ENCODE measurements around the gene BRD9. TPM values are rescaled to one million over a fixed set of nuclear protein-coding genes. Genes with fewer than 3 reads are reported as not detected.

BRD9 gene
- total RNA-seq, 1 donor from 2014 or later, result 47.4 TPM

DNA sequence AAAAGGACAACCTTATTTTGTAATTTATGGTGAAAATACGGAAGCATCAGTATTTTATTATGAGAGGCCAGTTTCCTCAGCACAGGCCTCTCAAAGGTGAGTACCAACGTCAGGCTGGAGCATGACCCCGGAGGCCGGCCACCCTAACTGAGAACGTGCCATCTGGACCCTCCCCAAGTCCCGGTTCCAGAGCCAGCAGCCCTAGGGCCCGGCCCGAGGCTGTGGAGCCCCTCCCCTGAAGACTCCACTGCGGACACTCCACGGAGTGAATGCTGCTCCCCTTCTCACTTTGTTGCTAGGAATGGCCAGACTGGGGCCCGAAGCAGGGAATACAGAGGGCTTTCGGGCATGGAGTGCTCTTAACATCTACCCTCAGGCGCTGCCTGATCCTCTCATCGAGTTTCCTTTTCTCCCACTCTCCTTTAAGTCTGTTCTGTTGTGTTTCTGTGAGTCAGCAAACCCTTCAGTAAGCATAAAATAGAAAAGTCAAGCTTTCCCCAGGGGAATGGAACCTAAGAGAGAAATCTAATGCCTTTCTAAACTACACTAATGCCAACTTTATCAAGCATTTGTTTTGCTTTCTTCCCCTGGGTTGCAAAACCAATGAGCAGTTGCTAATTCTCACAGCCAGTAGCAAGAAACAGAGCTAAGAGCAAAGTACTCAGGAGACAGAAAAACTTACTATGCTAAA is 4.5 kb downstream of the BRD9 start:
- H3K4me1 ChIP-seq, result peaks cover 16% of the 10 kb centered on the region
- no peaks in the 10 kb centered on the region for H3K27me3 ChIP-seq
- no peaks in the 10 kb centered on the region for H3K9me3 ChIP-seq
- H3K4me3 ChIP-seq, result no peak overlapping the region
- intact Hi-C loops (cut with DNase I), result no loop called here
- no peak for DNase-seq (ENCODE audit: extremely low spot score in 2 of 2)
- TF ChIP-seq POLR2AphosphoS5 (IDR thresholded peaks at IDR 0.05; ENCODE audit: insufficient read depth in 1 of 2, low read depth in 1 of 2) (no peak), POLR2A (IDR thresholded peaks at IDR 0.05) (no peak)
- TF ChIP-seq, protein P1, sequence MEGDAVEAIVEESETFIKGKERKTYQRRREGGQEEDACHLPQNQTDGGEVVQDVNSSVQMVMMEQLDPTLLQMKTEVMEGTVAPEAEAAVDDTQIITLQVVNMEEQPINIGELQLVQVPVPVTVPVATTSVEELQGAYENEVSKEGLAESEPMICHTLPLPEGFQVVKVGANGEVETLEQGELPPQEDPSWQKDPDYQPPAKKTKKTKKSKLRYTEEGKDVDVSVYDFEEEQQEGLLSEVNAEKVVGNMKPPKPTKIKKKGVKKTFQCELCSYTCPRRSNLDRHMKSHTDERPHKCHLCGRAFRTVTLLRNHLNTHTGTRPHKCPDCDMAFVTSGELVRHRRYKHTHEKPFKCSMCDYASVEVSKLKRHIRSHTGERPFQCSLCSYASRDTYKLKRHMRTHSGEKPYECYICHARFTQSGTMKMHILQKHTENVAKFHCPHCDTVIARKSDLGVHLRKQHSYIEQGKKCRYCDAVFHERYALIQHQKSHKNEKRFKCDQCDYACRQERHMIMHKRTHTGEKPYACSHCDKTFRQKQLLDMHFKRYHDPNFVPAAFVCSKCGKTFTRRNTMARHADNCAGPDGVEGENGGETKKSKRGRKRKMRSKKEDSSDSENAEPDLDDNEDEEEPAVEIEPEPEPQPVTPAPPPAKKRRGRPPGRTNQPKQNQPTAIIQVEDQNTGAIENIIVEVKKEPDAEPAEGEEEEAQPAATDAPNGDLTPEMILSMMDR (IDR thresholded peaks at IDR 0.05), result no peak
- H3K36me3 ChIP-seq, result peaks cover 6 to 78% of the 10 kb centered on the region in 2 donors
- H3K27ac ChIP-seq, result no peak overlapping the region

DNA sequence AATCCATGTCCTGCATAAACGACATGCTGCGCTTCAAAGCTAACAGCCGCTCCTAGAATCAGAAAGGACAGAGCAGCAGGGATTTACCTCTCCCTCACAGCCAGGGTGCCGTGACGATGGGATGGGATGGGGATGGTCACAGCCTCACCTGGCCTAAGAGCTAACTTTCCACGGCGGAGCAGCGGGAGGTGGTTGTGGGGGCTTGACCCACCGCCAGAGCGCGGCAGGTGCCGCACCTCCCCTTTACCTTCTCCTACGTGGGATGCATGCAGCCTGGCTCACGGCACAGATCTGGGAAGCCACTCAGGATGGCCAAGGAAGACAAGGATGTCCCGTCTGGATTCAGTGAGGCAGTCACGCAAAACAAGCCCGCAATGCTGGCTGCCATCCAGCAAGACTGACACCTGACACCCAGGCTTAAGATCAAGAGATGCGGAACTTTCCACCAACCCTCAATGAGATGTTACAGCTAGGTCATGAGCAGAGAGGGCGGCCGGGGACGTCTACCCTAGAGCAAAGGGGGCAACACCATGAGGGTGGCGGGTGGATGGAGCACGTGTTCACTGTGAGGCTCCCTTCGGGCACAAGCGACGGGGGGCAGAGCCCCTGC is 5.8 kb downstream of the BRD9 start:
- TF ChIP-seq POLR2AphosphoS5 (IDR thresholded peaks at IDR 0.05; ENCODE audit: insufficient read depth in 1 of 2, low read depth in 1 of 2), result no peak
- no peak for TF ChIP-seq POLR2A (IDR thresholded peaks at IDR 0.05)
- TF ChIP-seq, protein P1 (IDR thresholded peaks at IDR 0.05), result no peak
- Histone ChIP-seq H3K4me3 (no peak overlapping the region), H3K27ac (no peak overlapping the region), H3K4me1 (peaks cover 11% of the 10 kb centered on the region), H3K9me3 (no peaks in the 10 kb centered on the region), H3K36me3 (peaks cover 6 to 90% of the 10 kb centered on the region in 2 donors), H3K27me3 (no peaks in the 10 kb centered on the region)
- intact Hi-C loops (cut with DNase I), result no loop called here
- no peak for DNase-seq (ENCODE audit: extremely low spot score in 2 of 2)

DNA sequence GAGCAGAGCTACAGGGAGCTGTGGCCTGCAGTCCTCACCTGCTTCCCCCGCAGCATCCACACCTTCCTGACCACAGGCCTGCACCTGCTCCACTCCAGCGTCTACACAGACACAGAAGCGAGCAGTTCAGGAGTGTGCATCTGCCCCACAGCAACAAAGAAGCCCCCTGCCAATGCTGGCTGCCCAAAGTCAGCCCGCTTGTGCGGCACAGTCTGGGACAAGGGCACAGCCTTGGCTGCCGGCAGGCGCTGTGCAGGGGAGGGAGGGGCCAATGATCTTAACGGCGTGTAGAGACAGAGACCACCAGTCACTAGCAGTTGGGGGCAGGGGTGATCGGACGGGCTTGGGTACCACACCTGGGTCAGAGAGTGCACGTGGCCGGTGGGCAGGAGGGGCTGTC is 6.6 kb downstream of the BRD9 start:
- TF ChIP-seq, protein P1 (IDR thresholded peaks at IDR 0.05), result no peak
- TF ChIP-seq POLR2A (IDR thresholded peaks at IDR 0.05) (no peak), POLR2AphosphoS5 (IDR thresholded peaks at IDR 0.05; ENCODE audit: insufficient read depth in 1 of 2, low read depth in 1 of 2) (no peak)
- no peak for DNase-seq (ENCODE audit: extremely low spot score in 2 of 2)
- Histone ChIP-seq H3K4me3 (no peak overlapping the region), H3K4me1 (peaks cover 3% of the 10 kb centered on the region), H3K27me3 (no peaks in the 10 kb centered on the region), H3K27ac (no peak overlapping the region), H3K36me3 (peaks cover 6 to 97% of the 10 kb centered on the region in 2 donors), H3K9me3 (no peaks in the 10 kb centered on the region)
- intact Hi-C loops (cut with DNase I), result no loop called here

DNA sequence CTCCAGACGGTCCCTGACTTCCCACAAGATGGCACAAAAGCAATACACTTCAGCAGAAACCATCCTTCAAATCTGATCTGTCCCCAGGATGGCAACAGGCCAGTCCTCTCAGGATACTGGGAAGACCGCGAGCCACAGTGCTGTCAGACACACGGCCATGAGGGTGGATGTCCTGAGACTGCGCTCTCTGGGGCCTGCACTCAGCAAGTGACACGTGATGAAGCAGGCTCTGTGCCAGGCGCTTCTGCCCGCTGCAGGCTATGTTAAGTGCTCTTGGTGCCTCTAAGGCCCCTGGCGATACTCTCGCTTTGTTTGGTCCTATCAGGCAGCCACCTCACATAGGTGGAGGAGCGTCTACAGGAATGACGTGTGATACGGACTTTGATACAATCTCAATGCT is 7.1 kb downstream of the BRD9 start:
- TF ChIP-seq, protein P1 (IDR thresholded peaks at IDR 0.05), result no peak
- TF ChIP-seq POLR2AphosphoS5 (IDR thresholded peaks at IDR 0.05; ENCODE audit: insufficient read depth in 1 of 2, low read depth in 1 of 2) (no peak), POLR2A (IDR thresholded peaks at IDR 0.05) (no peak)
- intact Hi-C loops (cut with DNase I), result no loop called here
- no peaks in the 10 kb centered on the region for H3K27me3 ChIP-seq
- peaks cover 6 to 98% of the 10 kb centered on the region in 2 donors for H3K36me3 ChIP-seq
- no peaks in the 10 kb centered on the region for H3K9me3 ChIP-seq
- no peak for DNase-seq (ENCODE audit: extremely low spot score in 2 of 2)
- no peaks in the 10 kb centered on the region for H3K4me1 ChIP-seq
- H3K4me3 ChIP-seq, result no peak overlapping the region
- no peak overlapping the region for H3K27ac ChIP-seq

DNA sequence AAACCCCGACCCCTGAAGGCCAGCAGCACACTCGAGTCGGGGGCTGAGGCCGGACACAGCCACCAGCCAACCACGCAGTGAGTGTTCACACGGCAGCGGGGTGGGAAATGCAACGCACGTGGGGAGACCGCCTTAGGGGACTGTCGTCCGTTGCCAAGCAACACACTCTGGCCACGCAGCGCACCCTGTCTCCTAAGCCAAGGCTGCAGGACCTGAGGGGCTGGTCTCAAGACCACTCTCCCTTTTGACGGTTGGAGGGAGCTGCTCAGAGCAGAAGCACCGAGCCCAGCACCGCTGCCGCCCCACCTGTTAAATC is 7.5 kb downstream of the BRD9 start:
- no peaks in the 10 kb centered on the region for H3K4me1 ChIP-seq
- no peaks in the 10 kb centered on the region for H3K27me3 ChIP-seq
- H3K27ac ChIP-seq, result no peak overlapping the region
- TF ChIP-seq, protein P1 (IDR thresholded peaks at IDR 0.05), result no peak
- TF ChIP-seq POLR2AphosphoS5 (IDR thresholded peaks at IDR 0.05; ENCODE audit: insufficient read depth in 1 of 2, low read depth in 1 of 2), result no peak
- no peak for TF ChIP-seq POLR2A (IDR thresholded peaks at IDR 0.05)
- intact Hi-C loops (cut with DNase I), result no loop called here
- H3K9me3 ChIP-seq, result no peaks in the 10 kb centered on the region
- no peak for DNase-seq (ENCODE audit: extremely low spot score in 2 of 2)
- no peak overlapping the region for H3K4me3 ChIP-seq
- H3K36me3 ChIP-seq, result peaks cover 6 to 93% of the 10 kb centered on the region in 2 donors

Measured in vagina (tissue), 2 donors.